Liver (tissue), 3 donors: Measurements from ENCODE around the gene SON.

Experiments used
- ATF3 ChIP-seq: IDR thresholded peaks from 2 replicates; pipeline ENCODE4 v1.6.1; 2016; ENCODE audit warnings: antibody characterized with exemption
- CTCF ChIP-seq: fragments of 150-350 bp; IDR thresholded peaks from 2 replicates; pipeline ENCODE4 v1.5.1; 2017; ENCODE audit warnings: improper control_type of control experiment, low read depth, low read length; ENCODE audit not compliant: missing input control
- FOXA1 ChIP-seq: IDR thresholded peaks from 2 replicates; pipeline ENCODE4 v1.6.1; 2016; ENCODE audit warnings: antibody characterized with exemption
- JUND ChIP-seq, 2 donors: IDR thresholded peaks; 2 replicates each; pipeline ENCODE4 v1.6.1; 2016; ENCODE audit warnings: antibody characterized with exemption in 2 of 2
- MAX ChIP-seq: IDR thresholded peaks from 2 replicates; pipeline ENCODE4 v1.6.1; 2016; ENCODE audit warnings: antibody characterized with exemption
- REST ChIP-seq: IDR thresholded peaks from 2 replicates; pipeline ENCODE4 v1.6.1; 2016; ENCODE audit warnings: antibody characterized with exemption, mild to moderate bottlenecking
- TAF1 ChIP-seq: conservative IDR thresholded peaks from 2 replicates; pipeline ENCODE4 v1.6.1; 2016; ENCODE audit warnings: antibody characterized with exemption, mild to moderate bottlenecking
- donor health status: healthy.
- donor health status: healthy.

- TF ChIP-seq CTCF (no peak), REST (no peak), JUND (IDR thresholded peaks at IDR 0.05) (no peak), FOXA1 (no peak), ATF3 (no peak), MAX (no peak), TAF1 (no peak)
Observed at GRCh38 chr21:33540711-33541104, 2.1 kb upstream of the SON start.
